HPDE6-E6E7 (cell line): ENCODE measurements around the gene ELMO2.

Experiments used
- DNase-seq: peaks from one replicate; pipeline ENCODE4 v3.0.0; 2011; ENCODE audit warnings: missing footprints; ENCODE audit errors: extremely low spot score

Gene ELMO2, protein sequence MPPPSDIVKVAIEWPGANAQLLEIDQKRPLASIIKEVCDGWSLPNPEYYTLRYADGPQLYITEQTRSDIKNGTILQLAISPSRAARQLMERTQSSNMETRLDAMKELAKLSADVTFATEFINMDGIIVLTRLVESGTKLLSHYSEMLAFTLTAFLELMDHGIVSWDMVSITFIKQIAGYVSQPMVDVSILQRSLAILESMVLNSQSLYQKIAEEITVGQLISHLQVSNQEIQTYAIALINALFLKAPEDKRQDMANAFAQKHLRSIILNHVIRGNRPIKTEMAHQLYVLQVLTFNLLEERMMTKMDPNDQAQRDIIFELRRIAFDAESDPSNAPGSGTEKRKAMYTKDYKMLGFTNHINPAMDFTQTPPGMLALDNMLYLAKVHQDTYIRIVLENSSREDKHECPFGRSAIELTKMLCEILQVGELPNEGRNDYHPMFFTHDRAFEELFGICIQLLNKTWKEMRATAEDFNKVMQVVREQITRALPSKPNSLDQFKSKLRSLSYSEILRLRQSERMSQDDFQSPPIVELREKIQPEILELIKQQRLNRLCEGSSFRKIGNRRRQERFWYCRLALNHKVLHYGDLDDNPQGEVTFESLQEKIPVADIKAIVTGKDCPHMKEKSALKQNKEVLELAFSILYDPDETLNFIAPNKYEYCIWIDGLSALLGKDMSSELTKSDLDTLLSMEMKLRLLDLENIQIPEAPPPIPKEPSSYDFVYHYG

DNA sequence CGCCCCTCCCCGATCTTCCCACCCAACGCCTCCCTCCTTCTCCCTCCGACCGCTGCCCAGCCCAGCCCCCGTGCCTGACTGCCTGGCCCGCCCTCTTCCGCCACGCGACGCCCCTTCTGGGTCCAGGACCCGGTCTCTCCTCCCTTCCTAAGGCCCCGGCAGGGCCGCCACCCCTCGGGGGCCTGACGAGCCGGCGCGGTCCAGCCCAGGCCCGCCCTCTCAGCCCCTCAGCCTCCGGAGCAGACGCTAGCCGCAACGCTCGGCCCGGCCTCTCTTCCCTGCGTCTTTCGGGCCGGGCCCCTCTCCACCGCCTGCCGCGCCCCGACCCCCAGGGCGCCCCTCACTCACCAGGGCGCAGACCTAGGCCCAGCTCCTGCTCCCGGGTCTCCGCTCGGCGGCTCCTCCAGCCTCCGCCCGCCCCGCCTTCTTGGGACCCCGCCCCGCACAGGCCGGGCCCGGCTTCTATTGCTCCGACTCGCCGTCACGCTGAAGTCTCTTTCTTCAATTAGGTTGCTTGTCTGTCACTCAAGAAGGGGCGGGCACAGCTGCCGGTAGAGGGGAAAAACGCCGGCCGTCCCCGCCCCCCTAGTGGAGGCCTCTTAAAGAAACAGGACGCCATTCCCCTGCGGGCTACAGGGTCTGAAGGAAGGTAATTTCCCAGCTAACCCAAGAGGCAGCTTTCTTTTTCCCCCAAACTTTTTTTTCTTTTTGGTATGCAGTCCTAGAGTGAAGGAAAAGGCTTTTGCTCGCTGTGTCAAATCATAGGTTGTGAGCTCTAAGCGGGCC lies at the start of gene ELMO2:
TSS of gene ELMO2 (minus strand) at position 416 of the 786 bp plus-strand sequence. CDS start 12,133 bp downstream, outside the sequence.
- peak; percentile 100 for DNase-seq

DNA sequence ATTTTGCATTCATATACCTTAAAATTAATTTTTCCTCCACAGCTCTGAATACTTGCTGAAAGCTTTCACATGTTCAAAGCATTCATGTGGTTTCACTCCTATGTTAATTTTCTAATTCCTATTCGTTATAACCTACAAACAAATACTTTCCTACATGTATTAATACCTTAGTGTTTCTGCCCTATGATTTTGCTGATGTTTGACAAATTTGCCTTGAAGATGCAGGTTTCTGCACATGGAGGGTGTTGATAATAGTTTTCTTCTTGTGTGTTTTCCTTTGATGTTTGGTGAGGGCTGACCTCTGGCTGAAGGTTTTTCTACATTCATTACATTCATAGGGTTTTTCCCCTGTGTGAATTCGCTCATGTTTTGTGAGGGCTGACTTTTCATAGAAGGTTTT lies 49.3 kb upstream of the ELMO2 start:
- no peak for DNase-seq

DNA sequence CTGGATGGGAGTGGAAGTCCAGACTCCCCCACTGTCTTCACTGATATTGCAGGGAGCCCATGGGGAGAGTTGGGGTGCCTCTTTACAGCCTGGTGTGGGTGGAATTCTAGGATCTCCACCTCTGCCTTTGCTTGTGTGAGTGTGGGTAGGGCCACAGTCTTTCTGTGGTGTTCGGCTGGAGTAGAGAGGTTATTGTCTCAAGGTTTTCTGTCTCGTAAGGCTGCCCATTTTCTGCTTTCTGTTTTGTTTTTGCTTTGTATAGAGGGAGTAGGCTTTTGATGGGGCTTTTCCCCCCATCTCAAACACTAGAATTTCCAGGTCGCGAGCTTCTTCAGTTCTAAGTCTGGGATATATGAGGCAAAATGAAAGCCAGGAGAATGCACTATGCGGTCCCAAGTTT lies 40.4 kb upstream of the ELMO2 start:
- DNase-seq: no peak

DNA sequence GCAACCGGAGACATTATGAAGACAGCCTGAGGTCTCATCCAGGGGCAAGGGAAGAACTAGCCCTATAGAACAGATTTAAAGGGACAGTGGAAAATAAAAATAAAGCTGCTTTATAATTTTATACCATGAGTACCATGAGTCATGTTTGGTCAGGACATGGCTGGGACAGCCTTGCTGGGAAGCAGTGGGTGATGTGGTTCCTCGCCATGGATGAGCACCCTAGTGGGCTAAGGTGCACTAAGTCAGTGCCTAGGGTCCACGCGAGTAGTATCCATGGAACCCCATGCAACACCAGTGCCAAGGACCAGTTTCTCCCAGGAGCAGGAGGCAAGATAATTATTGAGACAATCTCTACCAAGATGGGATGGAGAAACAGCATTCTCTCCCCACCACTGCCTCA lies 33.4 kb upstream of the ELMO2 start:
- DNase-seq: no peak

DNA sequence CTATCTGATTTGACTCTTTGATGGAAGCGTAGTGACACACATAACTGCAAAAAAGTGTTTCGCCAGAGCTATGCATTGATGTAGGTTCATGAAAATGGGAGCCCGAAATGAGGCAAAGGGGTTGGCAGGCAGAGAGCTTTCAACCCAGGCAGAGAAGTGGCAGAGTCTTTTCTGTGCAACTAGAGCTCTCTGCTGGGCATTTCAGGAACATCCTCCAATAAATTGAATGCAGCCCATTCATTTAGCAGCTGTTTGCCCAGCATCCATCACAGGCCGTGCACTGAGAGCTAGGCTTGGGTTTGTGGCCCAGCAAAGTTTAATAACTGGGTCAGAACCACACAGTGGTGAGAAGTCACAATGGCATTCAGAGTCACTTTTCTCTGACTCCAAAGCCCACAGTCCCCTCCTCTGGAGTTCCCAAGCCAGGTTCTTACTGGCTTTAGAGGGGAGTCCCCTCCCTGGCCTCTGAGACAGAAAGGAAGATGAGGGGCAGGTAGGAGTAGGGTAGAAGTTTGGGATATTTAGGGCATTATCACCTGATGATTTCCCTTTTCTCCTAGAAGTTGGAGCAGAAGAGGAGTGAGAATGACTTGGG lies 31.8 kb upstream of the ELMO2 start:
- peak; percentile 76 for DNase-seq

DNA sequence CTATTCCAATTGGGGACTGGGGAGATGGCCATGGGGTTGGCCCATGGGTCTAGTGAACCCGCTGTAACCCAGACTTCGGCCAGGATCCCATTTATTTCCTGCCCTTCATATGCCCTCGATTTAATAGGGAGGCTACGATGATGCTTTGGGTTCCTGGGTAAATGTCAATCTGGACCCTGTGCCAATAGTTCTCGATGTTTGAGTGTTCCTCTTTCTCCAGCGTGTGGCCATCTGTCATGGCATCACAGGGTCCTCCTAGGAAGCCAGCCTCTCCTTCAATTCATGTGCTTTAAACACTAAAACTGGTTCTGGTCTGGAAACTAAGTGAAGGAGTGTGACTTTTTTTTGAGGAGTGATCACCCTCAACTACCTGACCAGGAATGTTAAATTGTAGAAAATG lies 28.7 kb upstream of the ELMO2 start:
- DNase-seq: no peak

DNA sequence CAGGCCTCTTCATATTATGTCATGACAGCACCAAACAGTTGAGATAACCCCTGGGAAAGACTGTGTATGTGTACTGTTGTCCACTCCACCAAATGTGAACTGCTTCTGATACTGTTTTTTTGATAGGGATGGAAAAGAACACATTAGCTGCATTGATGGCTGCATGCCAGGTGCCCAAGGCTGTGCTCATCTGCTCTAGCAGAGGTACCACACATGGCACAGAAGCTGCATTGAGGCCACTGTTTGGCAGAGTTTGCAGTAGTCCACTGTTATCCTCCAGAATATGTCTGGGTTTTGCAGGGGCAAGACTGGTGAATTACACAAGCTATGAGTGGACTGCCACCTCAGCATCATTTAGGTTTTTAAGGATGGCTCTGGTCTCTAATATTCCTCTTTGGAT lies 28.2 kb upstream of the ELMO2 start:
- DNase-seq: no peak

DNA sequence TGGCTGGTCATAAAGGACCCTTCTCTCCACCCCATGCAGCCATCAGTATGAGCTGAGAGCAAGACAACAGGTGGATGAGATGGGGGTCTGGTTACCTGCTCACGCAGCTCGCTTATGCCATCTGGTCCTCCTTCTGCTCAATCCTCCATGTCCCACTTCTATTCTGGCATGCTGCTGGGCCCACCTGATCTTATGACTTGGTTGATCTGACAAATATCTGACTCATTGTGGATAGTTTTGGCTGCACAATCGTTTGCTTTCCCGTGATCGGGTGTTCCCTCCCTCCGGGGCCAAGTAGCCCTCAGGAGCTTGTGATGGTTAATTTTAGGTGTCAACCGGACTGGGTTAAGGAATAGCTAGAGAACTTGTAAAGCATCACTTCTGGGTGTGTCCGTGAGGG lies 26.6 kb upstream of the ELMO2 start:
- no peak for DNase-seq

DNA sequence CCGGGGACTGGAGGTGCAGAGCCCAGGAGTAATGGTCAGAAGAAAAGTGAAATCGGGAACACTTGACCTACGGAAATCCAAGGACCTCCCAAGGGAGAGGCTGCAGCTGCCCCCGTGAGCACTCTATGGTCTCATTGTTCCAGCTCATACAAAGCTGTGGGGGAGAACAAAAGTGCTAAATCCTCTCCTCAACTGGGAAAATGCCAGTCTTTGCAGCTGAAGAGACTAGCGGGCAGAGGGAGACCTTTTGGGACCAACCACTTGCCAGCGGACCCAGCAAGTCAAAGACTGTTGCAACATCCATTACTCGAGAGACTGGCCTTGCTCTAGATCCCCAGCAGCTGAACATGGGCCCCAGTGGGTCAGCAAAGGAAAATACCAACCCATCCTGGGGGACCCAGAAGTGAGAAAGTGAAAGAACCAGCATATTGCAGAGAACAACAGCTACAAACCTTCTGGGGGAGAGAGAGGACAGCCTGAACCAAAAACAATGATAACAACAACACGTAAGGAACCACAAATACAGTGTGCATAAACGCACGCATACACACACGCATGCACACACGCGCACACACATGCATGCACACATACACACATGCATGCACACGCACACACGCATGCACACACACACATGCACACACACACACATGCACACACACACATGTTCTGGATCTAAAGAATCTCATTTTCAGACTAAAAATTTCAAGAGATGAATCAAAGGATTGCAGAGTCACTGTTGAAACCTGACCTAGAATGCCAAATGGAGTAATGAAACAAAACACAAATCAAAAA lies 24.7 kb upstream of the ELMO2 start:
- no peak for DNase-seq

DNA sequence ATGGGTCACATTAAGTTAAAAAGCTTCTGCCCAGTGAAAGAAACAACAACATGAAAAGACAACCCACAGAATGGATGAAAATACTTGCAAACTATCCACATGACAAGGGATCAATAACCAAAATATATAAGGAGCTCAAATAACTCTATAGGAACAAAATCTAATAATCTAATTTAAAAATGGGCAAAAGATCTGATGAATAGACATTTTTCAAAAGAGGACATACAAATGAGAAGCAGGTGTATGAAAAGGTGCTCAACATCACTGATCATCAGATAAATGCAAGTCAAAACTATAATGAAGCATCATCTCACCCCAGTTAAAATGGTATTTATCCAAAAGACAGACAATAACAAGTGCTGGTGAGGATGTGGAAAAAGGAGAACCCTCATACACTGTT lies 21.0 kb upstream of the ELMO2 start:
- DNase-seq: no peak

DNA sequence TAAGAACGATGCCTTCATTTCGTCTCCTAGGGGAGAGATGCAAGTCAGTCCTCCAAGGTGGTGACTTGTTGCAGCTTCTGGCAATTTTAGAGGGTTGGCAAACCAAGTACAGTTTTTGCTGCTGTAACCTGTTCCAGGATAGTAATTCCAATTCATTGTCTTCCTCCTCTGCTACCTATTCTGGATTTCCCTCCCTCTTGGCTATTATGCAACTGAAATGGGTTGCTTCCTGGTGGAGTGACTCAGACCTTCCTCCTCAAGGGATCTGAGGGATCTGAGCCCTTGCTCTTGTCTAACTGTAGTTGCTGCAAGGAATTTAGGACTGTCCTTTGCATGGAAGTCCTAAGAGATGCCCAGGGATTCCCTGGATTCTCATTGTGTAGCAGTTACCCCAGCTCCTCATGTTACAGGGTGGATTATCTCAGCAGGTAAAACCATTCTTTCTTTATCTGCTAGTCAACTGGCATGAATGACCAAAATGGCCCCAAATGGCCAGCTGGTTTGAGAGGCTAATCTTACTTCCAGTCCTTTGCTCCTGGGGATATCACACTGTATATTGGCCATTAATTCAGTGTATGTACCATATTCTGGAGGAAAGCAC lies 17.6 kb upstream of the ELMO2 start:
- DNase-seq: peak; percentile 88

DNA sequence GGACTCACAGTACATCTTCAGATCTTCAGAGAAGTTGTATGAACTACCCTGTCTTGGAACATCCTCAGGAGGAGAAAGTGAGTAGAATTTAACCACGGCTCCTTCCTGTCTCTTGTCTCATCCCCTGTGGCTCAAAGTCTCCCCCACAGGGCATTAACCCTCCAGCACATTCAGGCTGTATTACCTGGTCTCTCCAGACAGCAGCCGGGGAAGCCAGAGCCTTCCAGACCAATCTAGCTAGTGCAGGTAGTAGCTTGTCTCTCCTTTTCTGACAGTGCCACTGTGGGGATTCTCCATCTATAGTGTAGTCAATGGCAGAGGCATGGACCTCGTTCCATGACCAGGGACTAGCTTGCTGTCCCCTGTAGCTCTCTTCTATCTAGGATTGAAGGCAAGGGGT lies 16.9 kb upstream of the ELMO2 start:
- DNase-seq: no peak

DNA sequence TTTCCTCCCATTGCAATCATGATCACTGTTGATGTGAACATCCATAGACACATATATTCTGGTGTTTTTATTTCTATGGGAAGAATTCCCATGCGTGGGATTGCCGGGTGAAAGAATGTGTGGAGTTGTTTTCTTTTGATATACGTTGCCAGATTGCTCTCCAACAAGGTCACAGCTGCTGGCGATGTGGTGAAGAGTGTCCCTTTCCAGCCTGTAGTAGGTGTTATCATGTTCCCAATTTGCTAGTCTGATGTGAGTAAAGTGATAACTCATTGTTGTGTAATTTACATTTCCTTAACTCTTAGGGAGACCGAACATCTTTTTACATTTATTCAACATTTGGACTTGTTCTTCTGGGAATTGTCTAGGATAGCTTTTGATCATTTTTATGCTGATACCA lies 14.5 kb upstream of the ELMO2 start:
- no peak for DNase-seq

DNA sequence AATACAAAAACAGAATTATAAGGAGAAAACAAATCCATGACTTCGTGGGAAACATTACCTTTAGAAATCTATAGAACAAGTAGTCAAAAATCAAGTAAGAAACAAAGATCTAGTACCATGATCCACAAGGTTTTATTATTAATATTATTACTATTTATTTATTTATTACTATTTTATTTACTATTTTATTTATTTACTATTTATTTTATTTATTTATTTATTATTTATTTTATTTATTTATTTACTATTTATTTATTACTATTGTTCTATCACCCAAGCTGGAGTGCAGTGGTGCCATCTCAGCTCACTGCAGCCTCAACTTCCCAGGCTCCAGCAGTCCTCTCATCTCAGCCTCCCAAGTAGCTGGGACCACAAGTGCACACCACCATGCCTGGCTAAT lies 13.5 kb upstream of the ELMO2 start:
- DNase-seq: no peak

DNA sequence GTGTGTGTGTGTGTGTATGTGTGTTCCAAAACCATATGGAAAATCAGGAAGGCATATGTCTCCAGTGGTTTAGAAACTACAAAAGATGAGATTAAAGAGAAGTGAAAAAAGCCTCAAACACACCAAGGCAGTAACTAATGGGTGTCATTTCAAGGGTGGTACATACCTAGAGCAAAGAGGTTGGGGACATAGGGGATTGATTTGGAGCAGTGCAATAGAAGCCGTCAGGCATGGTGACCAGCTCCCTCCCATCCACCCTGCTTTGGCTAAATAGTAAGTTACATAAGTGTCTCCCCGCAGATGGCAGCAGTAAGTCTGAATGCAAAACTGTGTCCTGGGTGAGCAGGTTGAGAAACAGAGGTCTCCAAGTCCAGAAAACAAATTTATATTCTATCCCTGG lies 10.4 kb upstream of the ELMO2 start:
- no peak for DNase-seq

DNA sequence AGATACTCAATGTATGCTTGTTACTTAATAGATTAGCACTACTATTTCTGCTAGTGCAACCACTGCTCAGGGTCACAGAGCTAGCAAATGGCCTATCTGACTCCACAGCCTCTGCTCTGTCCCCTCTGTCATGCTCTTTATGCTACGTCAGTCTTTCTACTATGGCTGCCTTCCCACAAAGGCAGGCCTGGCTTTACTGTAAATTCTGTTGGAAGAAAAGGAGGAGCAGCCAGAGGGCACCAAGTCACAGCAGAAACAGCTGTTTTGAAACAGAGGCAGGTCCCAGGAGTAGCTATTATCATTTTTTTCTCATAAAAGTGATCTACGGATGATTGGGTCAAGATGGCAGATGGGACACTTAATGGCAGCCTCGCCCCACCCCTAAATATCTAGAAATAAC lies 10.0 kb upstream of the ELMO2 start:
- no peak for DNase-seq

DNA sequence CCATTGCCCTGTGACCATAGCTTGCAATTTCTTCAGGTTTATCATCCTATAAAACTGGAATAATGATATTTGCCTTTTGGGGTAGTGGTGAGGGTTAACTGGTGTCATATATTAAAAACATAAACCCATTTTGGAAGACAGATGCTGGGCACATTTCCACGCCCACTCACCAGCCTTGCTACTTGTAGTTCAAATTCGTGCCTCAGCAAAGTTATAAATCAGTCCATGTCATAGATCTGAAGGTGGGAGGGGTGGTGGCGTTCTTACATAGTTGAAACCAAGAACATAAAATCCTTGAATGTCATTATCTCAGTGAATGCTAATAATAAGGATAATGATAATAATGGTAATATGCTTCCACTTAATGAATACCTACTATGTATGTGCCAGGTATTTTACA lies 9.4 kb upstream of the ELMO2 start:
- no peak for DNase-seq

DNA sequence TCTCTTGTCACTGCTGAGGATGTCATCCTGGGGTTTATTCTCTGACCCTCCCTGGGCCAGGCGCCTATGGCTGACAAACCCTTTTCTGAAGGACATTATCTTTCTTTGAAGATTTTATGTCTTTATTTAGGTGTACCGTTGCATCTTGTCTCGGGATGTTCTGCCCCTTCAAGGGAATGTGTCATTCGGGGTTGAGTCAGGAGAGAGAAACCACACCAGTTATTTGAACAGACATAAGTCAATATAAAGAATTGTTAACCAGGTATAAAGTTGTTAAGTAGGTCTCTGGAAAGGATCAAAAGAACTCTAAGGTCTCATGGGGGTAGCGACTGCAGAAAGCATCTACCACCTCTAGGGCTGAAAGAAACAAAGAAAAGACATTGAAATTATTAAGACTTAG lies 8.2 kb upstream of the ELMO2 start:
- no peak for DNase-seq

DNA sequence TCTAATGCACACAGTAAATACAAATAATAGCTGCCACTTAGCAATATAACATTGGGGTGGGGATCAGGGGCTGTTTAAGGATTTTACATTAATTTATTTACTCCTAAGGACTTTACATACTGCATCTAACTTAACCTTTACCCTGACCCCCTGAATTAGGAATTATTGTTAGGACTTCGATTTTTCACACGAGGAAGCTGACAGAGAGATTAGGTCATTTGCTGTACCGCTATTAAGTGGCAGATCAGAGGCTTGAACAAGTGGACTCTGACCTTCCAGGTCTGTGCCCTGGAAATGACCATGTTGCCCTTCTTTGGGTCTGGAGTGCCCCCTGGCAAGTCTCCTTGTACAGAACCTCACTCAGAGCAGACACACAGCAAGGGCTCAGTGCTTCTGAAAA lies 5.2 kb upstream of the ELMO2 start:
- no peak for DNase-seq

DNA sequence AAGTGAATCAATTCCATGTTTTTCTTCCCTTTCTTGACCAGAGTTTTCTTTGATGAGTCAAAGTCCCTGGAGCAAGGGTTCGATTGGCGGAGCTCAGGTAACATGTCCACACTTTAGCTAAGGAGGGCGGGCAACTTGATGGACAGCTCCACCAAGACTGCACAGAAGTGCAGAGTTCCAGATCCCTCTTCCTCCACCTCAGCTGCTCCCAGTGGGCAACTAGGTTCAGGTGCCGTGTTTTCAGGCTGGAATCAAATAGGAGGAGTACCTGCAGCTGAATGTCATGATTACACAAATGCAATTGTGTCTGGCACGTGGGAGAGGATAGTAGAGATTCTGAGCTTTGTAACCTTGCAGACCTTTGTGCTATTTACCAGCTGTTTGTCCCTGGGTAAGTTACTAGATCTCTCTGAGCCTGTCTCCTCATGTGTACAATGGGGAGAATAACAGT lies 1.9 kb upstream of the ELMO2 start:
- no peak for DNase-seq

DNA sequence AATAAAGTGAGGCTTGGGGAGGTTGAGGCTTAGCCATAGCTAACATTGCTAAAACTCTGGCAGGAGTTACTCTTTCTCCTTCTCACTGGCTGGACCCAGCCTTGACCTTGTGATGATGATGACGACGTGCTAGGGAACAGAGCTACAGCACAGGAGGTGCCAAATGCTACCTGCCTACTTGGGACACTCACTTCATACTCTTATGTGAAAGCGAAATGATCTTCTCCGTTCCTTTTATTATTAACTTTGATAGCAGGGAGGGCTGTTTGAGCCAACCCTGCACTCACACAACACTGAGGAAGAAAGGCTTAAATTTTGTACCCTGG lies 1.2 kb upstream of the ELMO2 start:
- no peak for DNase-seq
